NCI-H2081 (cell line): ENCODE measurements around the gene COL9A1.

Experiments
- DNase-seq, 2 experiments: peaks; one replicate each; lab custom pipeline; 2025; lab: John Stamatoyannopoulos, UW

COL9A1 gene

DNA sequence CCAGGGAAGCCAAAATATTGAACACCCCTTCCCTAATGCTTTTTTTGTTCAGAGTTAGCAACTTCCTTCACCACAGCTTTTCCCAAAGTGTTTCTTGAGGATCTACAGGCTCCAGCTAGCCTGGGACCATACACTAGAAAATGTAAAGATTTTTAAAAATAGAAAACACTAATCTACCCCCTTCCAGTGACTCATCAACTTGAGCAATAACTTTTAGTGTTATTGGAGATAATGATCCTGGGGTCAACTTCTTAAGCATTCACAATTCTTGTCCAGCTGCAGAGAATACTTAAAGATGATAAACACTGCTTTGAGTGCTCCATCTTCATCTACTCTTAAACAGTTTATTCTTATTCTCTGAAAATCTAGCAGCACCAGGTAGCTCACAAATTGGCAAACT is 131.6 kb downstream of the COL9A1 start:
- no peak for DNase-seq

- DNase-seq: no peak
Observed at GRCh38 chr6:70168681-70169377, 134.1 kb downstream of the COL9A1 start.
